ENCODE measurements around the gene TTC12. TPM values are rescaled to one million over a fixed set of nuclear protein-coding genes. Genes with fewer than 3 reads are reported as not detected.

TTC12 gene
- total RNA-seq, 1 experiment from 2014 or later = 19.4 TPM

DNA sequence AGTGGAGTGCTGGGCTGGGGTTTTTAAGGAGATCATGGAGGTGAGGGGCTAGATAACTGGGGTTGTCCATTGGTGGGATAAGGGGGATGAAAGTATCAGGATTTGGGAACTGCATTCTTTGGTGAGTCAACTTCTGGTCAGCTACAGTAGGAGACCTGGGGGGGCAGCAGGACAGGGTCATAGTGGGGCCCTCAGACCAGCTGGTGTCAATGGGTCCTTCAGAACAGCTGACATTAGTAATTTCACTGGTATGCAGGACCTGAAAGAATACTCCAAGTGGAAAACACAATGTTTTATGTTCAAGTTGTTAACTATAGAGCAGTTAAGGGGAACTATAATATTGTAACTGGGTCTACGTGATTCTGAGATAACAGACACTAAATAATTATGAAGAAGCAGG, 2.8 kb upstream of the TTC12 start:
- Histone ChIP-seq H3K9me3 (no peaks in the 10 kb centered on the region), H3K36me3 (ENCODE audit: control insufficient read depth, insufficient read depth, low read length) (no peaks in the 10 kb centered on the region), H3K27me3 (replicated peaks; ENCODE audit: control insufficient read depth, insufficient read depth, low read length) (no peaks in the 10 kb centered on the region; the same call in 1 of the 2 replicates), H3K4me3 (ENCODE audit: low read depth, low read length) (no peak overlapping the region), H3K4me1 (peaks cover 10% of the 10 kb centered on the region)
- ChIA-PET POLR2A (no interaction called here), CTCF (no interaction called here)
- Mint-ChIP-seq H3K9me3 (ENCODE audit: unreplicated experiment) (no peaks in the 10 kb centered on the region), H3K4me1 (ENCODE audit: low read depth, unreplicated experiment) (peaks cover 6% of the 10 kb centered on the region), H3K4me3 (ENCODE audit: unreplicated experiment) (no peak overlapping the region), H3K36me3 (ENCODE audit: insufficient read depth, unreplicated experiment) (no peaks in the 10 kb centered on the region), H3K27ac (ENCODE audit: unreplicated experiment) (no peak overlapping the region), H3K27me3 (ENCODE audit: insufficient read depth, unreplicated experiment) (no peaks in the 10 kb centered on the region)
- no peak for DNase-seq
- intact Hi-C loops (cut with micrococcal nuclease; ENCODE audit: unreplicated experiment) = no loop called here
- no TSS peak for BruUV-seq (replicated peaks)
- TF ChIP-seq, protein P1, sequence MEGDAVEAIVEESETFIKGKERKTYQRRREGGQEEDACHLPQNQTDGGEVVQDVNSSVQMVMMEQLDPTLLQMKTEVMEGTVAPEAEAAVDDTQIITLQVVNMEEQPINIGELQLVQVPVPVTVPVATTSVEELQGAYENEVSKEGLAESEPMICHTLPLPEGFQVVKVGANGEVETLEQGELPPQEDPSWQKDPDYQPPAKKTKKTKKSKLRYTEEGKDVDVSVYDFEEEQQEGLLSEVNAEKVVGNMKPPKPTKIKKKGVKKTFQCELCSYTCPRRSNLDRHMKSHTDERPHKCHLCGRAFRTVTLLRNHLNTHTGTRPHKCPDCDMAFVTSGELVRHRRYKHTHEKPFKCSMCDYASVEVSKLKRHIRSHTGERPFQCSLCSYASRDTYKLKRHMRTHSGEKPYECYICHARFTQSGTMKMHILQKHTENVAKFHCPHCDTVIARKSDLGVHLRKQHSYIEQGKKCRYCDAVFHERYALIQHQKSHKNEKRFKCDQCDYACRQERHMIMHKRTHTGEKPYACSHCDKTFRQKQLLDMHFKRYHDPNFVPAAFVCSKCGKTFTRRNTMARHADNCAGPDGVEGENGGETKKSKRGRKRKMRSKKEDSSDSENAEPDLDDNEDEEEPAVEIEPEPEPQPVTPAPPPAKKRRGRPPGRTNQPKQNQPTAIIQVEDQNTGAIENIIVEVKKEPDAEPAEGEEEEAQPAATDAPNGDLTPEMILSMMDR (IDR thresholded peaks at IDR 0.05; ENCODE audit: insufficient read depth in 1 of 2, low read depth in 1 of 2, low read length in 1 of 2, severe bottlenecking in 1 of 2, unreplicated experiment in 1 of 2) = no peak

DNA sequence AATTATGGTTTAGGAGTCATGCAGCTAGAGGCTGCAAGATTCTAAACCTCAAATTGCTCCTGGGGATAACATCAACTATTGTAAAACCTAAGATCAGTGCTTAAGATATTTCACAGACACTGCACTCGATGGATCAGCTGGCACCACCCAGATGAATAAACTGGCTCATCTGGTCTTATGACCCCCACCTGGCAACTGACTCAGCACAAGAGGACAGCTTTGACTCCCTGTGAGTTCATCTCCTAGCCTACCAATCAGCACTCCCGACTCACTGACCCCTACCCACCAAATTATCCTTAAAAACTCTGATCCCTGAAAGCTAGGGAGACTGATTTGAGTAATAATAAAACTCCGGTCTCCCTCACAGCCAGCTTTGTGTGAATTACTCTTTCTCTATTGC, 782 bp upstream of the TTC12 start:
- no peaks in the 10 kb centered on the region for H3K9me3 Mint-ChIP-seq (ENCODE audit: unreplicated experiment)
- no peaks in the 10 kb centered on the region for H3K36me3 ChIP-seq (ENCODE audit: control insufficient read depth, insufficient read depth, low read length)
- peak overlapping the region; percentile 70 for H3K4me3 Mint-ChIP-seq (ENCODE audit: unreplicated experiment)
- H3K4me1 ChIP-seq = peaks cover 10% of the 10 kb centered on the region
- DNase-seq = no peak
- no peaks in the 10 kb centered on the region for H3K27me3 ChIP-seq (replicated peaks; ENCODE audit: control insufficient read depth, insufficient read depth, low read length)
- H3K27me3 Mint-ChIP-seq (ENCODE audit: insufficient read depth, unreplicated experiment) = no peaks in the 10 kb centered on the region
- ChIA-PET CTCF (interaction anchor here (1.4 to 2.0 kb wide), 3 partner anchors 412 to 460 kb away, joined by 7 to 14 read pairs (median 14); partner anchors contain the start of gene ZW10), POLR2A (interaction anchor here (0.6 to 1.2 kb wide), 4 partner anchors 12 to 412 kb away, joined by 3 to 18 read pairs (median 4); no protein-coding TSS in a partner anchor)
- intact Hi-C loops (cut with micrococcal nuclease; ENCODE audit: unreplicated experiment) = no loop called here
- peak overlapping the region; percentile 10 for H3K27ac Mint-ChIP-seq (ENCODE audit: unreplicated experiment)
- peaks cover 6% of the 10 kb centered on the region for H3K4me1 Mint-ChIP-seq (ENCODE audit: low read depth, unreplicated experiment)
- H3K36me3 Mint-ChIP-seq (ENCODE audit: insufficient read depth, unreplicated experiment) = no peaks in the 10 kb centered on the region
- no TSS peak for BruUV-seq (replicated peaks)
- H3K9me3 ChIP-seq = no peaks in the 10 kb centered on the region
- TF ChIP-seq, protein P1 (IDR thresholded peaks at IDR 0.05; ENCODE audit: insufficient read depth in 1 of 2, low read depth in 1 of 2, low read length in 1 of 2, severe bottlenecking in 1 of 2, unreplicated experiment in 1 of 2) = no peak
- peak overlapping the region; percentile 72 for H3K4me3 ChIP-seq (ENCODE audit: low read depth, low read length)

- Histone ChIP-seq H3K36me3 (ENCODE audit: control insufficient read depth, insufficient read depth, low read length) (no peaks in the 10 kb centered on the region), H3K4me3 (ENCODE audit: low read depth, low read length) (peak overlapping the region; percentile 72), H3K9me3 (no peaks in the 10 kb centered on the region), H3K4me1 (peaks cover 10% of the 10 kb centered on the region), H3K27me3 (replicated peaks; ENCODE audit: control insufficient read depth, insufficient read depth, low read length) (no peaks in the 10 kb centered on the region)
- POLR2A ChIA-PET = interaction anchor here (0.6 to 1.2 kb wide), 5 partner anchors 11 to 412 kb away, joined by 3 to 18 read pairs (median 4); no protein-coding TSS in a partner anchor
- intact Hi-C loops (cut with micrococcal nuclease; ENCODE audit: unreplicated experiment) = loop anchor here (1.0 to 2.0 kb wide), 3 partner anchors 70 to 412 kb away; no protein-coding TSS in a partner anchor
- no peaks in the 10 kb centered on the region for H3K27me3 Mint-ChIP-seq (ENCODE audit: insufficient read depth, unreplicated experiment)
- peak overlapping the region; percentile 70 for H3K4me3 Mint-ChIP-seq (ENCODE audit: unreplicated experiment)
- TF ChIP-seq, protein P1 (IDR thresholded peaks at IDR 0.05; ENCODE audit: insufficient read depth in 1 of 2, low read depth in 1 of 2, low read length in 1 of 2, severe bottlenecking in 1 of 2, unreplicated experiment in 1 of 2) = no peak
- no TSS peak for BruUV-seq (replicated peaks)
- peaks cover 6% of the 10 kb centered on the region for H3K4me1 Mint-ChIP-seq (ENCODE audit: low read depth, unreplicated experiment)
- CTCF ChIA-PET = interaction anchor here (0.6 to 2.0 kb wide), 7 partner anchors 24 to 801 kb away, joined by 3 to 14 read pairs (median 5); partner anchors contain the start of gene ZW10
- no peak for DNase-seq
- no peaks in the 10 kb centered on the region for H3K9me3 Mint-ChIP-seq (ENCODE audit: unreplicated experiment)
- no peaks in the 10 kb centered on the region for H3K36me3 Mint-ChIP-seq (ENCODE audit: insufficient read depth, unreplicated experiment)
- H3K27ac Mint-ChIP-seq (ENCODE audit: unreplicated experiment) = peak overlapping the region; percentile 35
These were observed 356 bp upstream of the TTC12 start for GRCh38 chr11:113314065-113314388.
